BE2C (cell line): ENCODE data around the gene UCN2.

Source experiments
- DNase-seq: peaks from one replicate; pipeline ENCODE4 v3.0.0-alpha.2; 2020
- H3K27me3 ChIP-seq: fragments of 250-450 bp; sonication (Bioruptor Pico); 2 replicates; pipeline ENCODE4 v1.5.1; 2020; ENCODE audit warnings: mild to moderate bottlenecking
- H3K36me3 ChIP-seq: fragments of 250-450 bp; sonication (Bioruptor Pico); 2 replicates; pipeline ENCODE4 v1.5.1; 2020; ENCODE audit warnings: mild to moderate bottlenecking
- H3K4me1 ChIP-seq: fragments of 250-450 bp; sonication (Bioruptor Pico); 2 replicates; pipeline ENCODE4 v1.5.1; 2020
- H3K4me3 ChIP-seq: 2 replicates; pipeline ENCODE4 v1.5.1; 2011; ENCODE audit warnings: low read depth, low read length
- H3K9me3 ChIP-seq: fragments of 250-450 bp; sonication (Bioruptor Pico); 2 replicates; pipeline ENCODE4 v1.5.1; 2020
- CTCF ChIP-seq: IDR thresholded peaks from 2 replicates; pipeline ENCODE4 v1.5.1; 2012; ENCODE audit warnings: mild to moderate bottlenecking, low read depth, low read length

Gene UCN2

DNA sequence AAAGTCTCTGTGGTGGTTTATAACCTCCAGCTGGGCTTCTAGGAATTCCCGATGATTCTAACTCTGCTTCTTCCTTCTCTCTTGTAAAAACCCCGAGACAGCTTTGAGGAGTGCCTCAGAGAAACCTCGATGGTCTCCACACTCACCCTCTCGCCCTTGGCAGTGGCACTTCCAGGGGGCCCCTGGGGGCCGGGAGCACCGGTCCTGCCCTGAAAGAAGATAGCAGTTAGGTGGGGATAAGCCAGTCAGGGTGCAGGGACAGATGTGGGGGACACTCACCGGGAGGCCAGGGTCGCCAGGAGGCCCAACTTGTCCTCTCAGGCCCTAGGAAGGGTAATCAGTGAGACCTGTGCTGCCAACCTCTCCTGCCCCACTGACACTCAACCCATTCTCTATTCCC, 21.8 kb upstream of the UCN2 start:
- TF ChIP-seq CTCF = no peak
- H3K4me1 ChIP-seq = no peaks in the 10 kb centered on the region
- H3K36me3 ChIP-seq = no peaks in the 10 kb centered on the region
- no peak for DNase-seq
- no peak overlapping the region for H3K4me3 ChIP-seq
- no peaks in the 10 kb centered on the region for H3K27me3 ChIP-seq
- no peaks in the 10 kb centered on the region for H3K9me3 ChIP-seq

DNA sequence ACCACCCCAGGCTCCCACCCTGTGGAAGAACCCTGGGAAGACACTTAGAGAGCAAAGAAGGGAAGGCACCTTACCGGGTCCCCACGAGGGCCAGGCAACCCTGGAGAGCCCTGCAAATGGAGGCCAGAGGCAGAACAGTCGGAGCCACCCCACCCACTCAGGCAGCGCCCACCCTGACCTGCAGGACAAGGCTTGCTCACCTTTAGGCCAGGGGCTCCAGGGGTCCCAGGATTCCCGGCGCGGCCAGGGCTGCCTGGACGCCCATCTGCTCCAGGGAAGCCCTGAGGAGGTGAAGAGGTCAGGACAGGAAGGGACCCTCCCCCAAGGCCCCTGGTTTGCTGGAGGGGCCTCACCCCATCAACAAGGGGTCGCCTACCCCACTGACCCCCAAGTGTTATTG, 21.3 kb upstream of the UCN2 start:
- no peak for DNase-seq
- no peak for TF ChIP-seq CTCF
- H3K36me3 ChIP-seq = no peaks in the 10 kb centered on the region
- H3K9me3 ChIP-seq = no peaks in the 10 kb centered on the region
- H3K4me3 ChIP-seq = no peak overlapping the region
- no peaks in the 10 kb centered on the region for H3K4me1 ChIP-seq
- H3K27me3 ChIP-seq = no peaks in the 10 kb centered on the region

DNA sequence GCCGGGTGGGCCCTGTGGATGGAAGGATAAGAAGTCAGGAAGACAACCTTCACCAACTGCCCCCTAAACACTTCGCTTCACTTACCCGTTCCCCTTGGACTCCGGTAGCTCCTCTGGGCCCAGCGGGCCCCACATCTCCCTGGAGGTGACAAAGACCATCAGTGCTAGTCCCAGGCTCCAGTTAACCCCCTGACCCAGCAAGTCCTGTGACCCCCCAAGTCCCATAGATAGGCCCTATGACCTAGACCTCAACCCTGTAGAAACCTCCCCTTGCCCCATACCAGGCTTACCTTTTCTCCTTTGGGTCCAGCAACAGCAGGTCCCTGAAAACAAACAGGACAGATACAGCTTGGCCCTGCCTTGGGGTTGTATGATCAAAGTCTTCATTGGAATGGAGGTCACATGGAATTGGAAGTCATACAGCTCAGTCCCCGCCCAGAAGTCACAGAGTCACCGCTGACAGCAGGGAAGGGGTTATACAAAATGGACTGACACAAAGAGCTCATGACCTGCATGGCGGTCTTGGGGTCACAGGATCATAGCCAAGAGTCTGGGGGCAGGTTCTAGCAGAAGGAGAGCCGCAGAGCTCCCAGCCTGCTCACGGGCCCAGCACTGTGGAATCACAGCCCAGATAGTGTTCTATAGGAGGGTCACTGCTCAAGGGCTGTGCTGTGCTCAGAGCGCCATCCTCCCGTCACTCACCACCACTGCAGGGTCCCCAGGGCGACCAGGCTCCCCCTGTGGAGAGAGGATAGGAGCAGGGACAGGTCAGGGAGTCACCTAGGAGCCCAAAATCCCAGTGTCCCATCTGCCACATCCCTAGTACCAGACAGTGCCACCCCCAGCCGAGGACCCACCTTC, 18.3 kb upstream of the UCN2 start:
- no peaks in the 10 kb centered on the region for H3K36me3 ChIP-seq
- no peak for DNase-seq

GRCh38 chr3:48576647-48577046, 13.1 kb upstream of the UCN2 start:
- Histone ChIP-seq H3K36me3 (no peaks in the 10 kb centered on the region), H3K27me3 (no peaks in the 10 kb centered on the region), H3K4me1 (no peaks in the 10 kb centered on the region), H3K9me3 (no peaks in the 10 kb centered on the region), H3K4me3 (no peak overlapping the region)
- TF ChIP-seq CTCF = no peak
- DNase-seq = no peak

More for the DNA sequence above, 18.3 kb upstream of the UCN2 start:
- no peaks in the 10 kb centered on the region for H3K27me3 ChIP-seq
- H3K4me1 ChIP-seq = no peaks in the 10 kb centered on the region
- TF ChIP-seq CTCF = no peak
- no peak overlapping the region for H3K4me3 ChIP-seq
- H3K9me3 ChIP-seq = no peaks in the 10 kb centered on the region

DNA sequence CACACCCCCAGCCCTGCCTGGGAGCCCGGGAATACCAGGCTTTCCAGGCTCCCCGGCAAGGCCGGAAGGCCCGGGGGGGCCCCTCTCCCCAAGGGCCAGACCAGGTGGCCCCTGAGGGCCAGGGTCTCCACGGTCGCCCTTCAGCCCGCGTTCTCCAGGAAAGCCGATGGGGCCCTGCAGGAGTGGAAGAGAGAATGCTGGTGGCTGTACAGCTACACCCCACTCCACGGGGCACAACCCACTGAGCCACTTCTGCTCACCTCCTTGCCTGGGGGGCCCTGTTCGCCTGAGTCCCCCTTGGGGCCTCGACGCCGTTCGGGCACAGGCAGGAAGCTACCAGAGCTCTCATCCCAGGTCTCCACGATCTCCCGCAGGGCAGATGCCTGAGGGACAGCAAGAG, 11.8 kb upstream of the UCN2 start:
- Histone ChIP-seq H3K36me3 (no peaks in the 10 kb centered on the region), H3K27me3 (no peaks in the 10 kb centered on the region), H3K4me3 (no peak overlapping the region), H3K4me1 (no peaks in the 10 kb centered on the region), H3K9me3 (no peaks in the 10 kb centered on the region)
- TF ChIP-seq CTCF = no peak
- no peak for DNase-seq

DNA sequence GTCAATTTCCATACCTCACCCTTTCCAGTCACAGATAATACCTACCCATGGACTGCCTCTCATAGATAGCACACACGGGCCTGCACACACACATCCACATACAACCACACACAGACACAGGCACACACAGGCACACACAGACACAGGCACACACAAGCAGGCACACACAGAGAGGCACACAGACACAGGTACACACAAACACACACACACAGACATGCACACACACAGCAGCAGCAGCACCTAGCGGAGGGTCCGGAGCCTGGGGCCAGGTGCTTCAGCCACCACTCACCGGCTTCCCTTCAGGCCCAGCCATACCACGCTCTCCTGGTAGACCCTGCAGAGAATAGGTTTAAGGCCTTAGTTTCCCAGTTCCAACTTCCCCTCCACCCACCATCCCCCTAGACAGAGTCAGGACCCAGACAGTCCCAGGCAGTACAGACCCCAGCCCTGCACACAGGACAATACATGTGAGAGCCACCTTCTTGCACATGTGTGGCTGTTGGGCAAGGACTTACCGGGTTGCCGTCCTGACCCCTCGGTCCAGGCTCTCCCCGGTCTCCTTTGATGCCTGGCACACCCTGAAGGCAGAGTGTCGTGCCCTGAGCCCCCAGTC, 10.5 kb upstream of the UCN2 start:
- TF ChIP-seq CTCF = no peak
- DNase-seq = no peak
- Histone ChIP-seq H3K36me3 (no peaks in the 10 kb centered on the region), H3K9me3 (no peaks in the 10 kb centered on the region), H3K4me3 (no peak overlapping the region), H3K4me1 (no peaks in the 10 kb centered on the region), H3K27me3 (no peaks in the 10 kb centered on the region)
